Astrocyte (in vitro differentiated cells and primary cell): ENCODE results near the gene HOXC6.

Experiments used
- CTCF ChIP-seq: IDR thresholded peaks from 2 replicates; pipeline ENCODE4 v1.5.1; 2011; ENCODE audit warnings: low read depth, mild to moderate bottlenecking, inconsistent platforms, low read length, moderate library complexity; ENCODE audit not compliant: insufficient read depth
- EZH2 ChIP-seq: IDR thresholded peaks from 2 replicates; pipeline ENCODE4 v1.6.1; 2012; ENCODE audit warnings: mild to moderate bottlenecking, low read length, inconsistent platforms; ENCODE audit not compliant: insufficient read depth

- TF ChIP-seq CTCF (no peak), EZH2 (no peak)
Observed at GRCh38 chr12:54008260-54008552, 20.0 kb upstream of the HOXC6 start.
